Calu3 (cell line): ENCODE measurements around the gene ADAMTSL4. TPM values are rescaled to one million over a fixed set of nuclear protein-coding genes. Genes with fewer than 3 reads are reported as not detected.

Experiments used
- BruUV-seq: library from RNA; stranded (reverse); fragments of 400-500 nt; replicated peaks from 2 replicates; lab custom pipeline; 2021; lab: Mats Ljungman, UMichigan
- CTCF ChIA-PET: fragments of 300-600 bp; sonication (Branson Sonifier 250); formaldehyde crosslinking; loops from one replicate; lab custom pipeline; 2022; ENCODE audit warnings: antibody characterized with exemption; lab: Charles Lee
- DNase-seq: peaks from one replicate; pipeline ENCODE4 v3.0.0; 2022
- H3K27ac Mint-ChIP-seq: one replicate; pipeline ENCODE4 v1.8.0; 2022; ENCODE audit warnings: mixed read lengths; ENCODE audit not compliant: unreplicated experiment
- H3K27me3 Mint-ChIP-seq: one replicate; pipeline ENCODE4 v1.8.0; 2022; ENCODE audit warnings: mixed read lengths; ENCODE audit not compliant: unreplicated experiment
- H3K36me3 Mint-ChIP-seq: one replicate; pipeline ENCODE4 v1.8.0; 2022; ENCODE audit warnings: mild to moderate bottlenecking, moderate library complexity, mixed read lengths; ENCODE audit not compliant: insufficient read depth, unreplicated experiment
- H3K4me1 Mint-ChIP-seq: one replicate; pipeline ENCODE4 v1.8.0; 2022; ENCODE audit warnings: mild to moderate bottlenecking, low read depth, mixed read lengths; ENCODE audit not compliant: unreplicated experiment
- H3K4me3 Mint-ChIP-seq: one replicate; pipeline ENCODE4 v1.8.0; 2022; ENCODE audit warnings: mild to moderate bottlenecking, low read depth, moderate library complexity, mixed read lengths; ENCODE audit not compliant: unreplicated experiment
- H3K9me3 Mint-ChIP-seq: one replicate; pipeline ENCODE4 v1.8.0; 2022; ENCODE audit warnings: low read depth, mixed read lengths; ENCODE audit not compliant: unreplicated experiment
- intact Hi-C: fragments of 100-400 bp; cut with micrococcal nuclease; formaldehyde crosslinking; loops from one replicate; pipeline ENCODE4 v1.10.0; 2022; ENCODE audit not compliant: unreplicated experiment
- total RNA-seq: library from RNA; stranded (reverse); gene quantifications from 2 replicates; pipeline ENCODE4 v1.2.3, GENCODE V29; 2022
- TF ChIP-seq, protein P1 (sequence below): fragments of 200-600 bp; IDR thresholded peaks from one replicate; pipeline ENCODE4 v1.8.0; 2022; ENCODE audit warnings: antibody characterized with exemption; ENCODE audit not compliant: unreplicated experiment

Gene ADAMTSL4
- total RNA-seq, 1 experiment from 2014 or later = 1.9 TPM

DNA sequence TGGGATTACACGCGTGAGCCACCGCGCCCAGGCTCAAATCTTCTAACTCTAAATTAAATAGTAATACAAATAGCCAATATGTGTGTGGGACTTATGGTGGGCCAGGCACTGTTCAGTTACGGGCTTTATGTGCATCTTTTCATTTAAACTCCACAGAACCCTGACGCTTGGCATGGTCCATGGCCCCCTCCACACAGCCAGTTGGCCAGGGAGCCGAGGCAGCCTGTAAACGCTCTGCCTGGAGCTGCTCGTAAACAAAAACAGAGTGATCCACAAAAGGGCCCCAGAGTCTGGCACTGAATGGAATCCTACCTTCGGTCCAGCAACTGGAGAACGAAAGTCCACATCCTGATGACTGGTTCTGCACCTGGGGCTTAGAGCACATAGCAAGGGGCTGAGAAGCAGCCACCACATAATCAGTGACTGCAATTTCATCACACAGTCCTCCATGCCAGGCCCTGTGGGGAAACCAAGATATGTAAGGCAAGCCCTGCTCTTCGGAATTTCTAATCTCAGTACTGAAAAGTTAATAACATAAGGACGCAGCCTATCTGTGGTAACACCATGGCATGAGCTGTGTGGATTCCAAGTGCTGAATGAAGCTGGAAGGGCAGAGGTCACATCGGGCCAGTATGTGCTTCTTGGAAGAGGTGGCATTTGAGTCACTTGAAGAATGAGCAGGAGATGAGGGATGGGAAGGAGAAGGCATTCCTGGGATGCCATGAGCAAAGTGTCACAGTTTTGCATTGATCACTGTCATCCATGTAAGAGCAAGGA lies 13.5 kb upstream of the ADAMTSL4 start:
- no peaks in the 10 kb centered on the region for H3K27me3 Mint-ChIP-seq
- no peak overlapping the region for H3K27ac Mint-ChIP-seq
- H3K36me3 Mint-ChIP-seq = peaks cover 12% of the 10 kb centered on the region
- intact Hi-C loops = loop anchor here (10.0 kb wide), 1 partner anchor 281 kb away; the partner anchor contains the start of gene CA14
- TF ChIP-seq, protein P1, sequence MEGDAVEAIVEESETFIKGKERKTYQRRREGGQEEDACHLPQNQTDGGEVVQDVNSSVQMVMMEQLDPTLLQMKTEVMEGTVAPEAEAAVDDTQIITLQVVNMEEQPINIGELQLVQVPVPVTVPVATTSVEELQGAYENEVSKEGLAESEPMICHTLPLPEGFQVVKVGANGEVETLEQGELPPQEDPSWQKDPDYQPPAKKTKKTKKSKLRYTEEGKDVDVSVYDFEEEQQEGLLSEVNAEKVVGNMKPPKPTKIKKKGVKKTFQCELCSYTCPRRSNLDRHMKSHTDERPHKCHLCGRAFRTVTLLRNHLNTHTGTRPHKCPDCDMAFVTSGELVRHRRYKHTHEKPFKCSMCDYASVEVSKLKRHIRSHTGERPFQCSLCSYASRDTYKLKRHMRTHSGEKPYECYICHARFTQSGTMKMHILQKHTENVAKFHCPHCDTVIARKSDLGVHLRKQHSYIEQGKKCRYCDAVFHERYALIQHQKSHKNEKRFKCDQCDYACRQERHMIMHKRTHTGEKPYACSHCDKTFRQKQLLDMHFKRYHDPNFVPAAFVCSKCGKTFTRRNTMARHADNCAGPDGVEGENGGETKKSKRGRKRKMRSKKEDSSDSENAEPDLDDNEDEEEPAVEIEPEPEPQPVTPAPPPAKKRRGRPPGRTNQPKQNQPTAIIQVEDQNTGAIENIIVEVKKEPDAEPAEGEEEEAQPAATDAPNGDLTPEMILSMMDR = no peak
- no peaks in the 10 kb centered on the region for H3K9me3 Mint-ChIP-seq
- no peak for DNase-seq
- no peak overlapping the region for H3K4me3 Mint-ChIP-seq
- CTCF ChIA-PET = no interaction called here
- H3K4me1 Mint-ChIP-seq = peaks cover 50% of the 10 kb centered on the region
- BruUV-seq = no TSS peak

- BruUV-seq = no TSS peak
- H3K27ac Mint-ChIP-seq = no peak overlapping the region
- H3K36me3 Mint-ChIP-seq = peaks cover 8% of the 10 kb centered on the region
- no peak overlapping the region for H3K4me3 Mint-ChIP-seq
- no peaks in the 10 kb centered on the region for H3K9me3 Mint-ChIP-seq
- CTCF ChIA-PET = no interaction called here
- DNase-seq = no peak
- intact Hi-C loops = loop anchor here (10.0 kb wide), 1 partner anchor 282 kb away; the partner anchor contains the start of gene CA14
- peaks cover 37% of the 10 kb centered on the region for H3K4me1 Mint-ChIP-seq
- no peaks in the 10 kb centered on the region for H3K27me3 Mint-ChIP-seq
- TF ChIP-seq, protein P1 = no peak
Observed at GRCh38 chr1:150536836-150537731, 12.1 kb upstream of the ADAMTSL4 start.

DNA sequence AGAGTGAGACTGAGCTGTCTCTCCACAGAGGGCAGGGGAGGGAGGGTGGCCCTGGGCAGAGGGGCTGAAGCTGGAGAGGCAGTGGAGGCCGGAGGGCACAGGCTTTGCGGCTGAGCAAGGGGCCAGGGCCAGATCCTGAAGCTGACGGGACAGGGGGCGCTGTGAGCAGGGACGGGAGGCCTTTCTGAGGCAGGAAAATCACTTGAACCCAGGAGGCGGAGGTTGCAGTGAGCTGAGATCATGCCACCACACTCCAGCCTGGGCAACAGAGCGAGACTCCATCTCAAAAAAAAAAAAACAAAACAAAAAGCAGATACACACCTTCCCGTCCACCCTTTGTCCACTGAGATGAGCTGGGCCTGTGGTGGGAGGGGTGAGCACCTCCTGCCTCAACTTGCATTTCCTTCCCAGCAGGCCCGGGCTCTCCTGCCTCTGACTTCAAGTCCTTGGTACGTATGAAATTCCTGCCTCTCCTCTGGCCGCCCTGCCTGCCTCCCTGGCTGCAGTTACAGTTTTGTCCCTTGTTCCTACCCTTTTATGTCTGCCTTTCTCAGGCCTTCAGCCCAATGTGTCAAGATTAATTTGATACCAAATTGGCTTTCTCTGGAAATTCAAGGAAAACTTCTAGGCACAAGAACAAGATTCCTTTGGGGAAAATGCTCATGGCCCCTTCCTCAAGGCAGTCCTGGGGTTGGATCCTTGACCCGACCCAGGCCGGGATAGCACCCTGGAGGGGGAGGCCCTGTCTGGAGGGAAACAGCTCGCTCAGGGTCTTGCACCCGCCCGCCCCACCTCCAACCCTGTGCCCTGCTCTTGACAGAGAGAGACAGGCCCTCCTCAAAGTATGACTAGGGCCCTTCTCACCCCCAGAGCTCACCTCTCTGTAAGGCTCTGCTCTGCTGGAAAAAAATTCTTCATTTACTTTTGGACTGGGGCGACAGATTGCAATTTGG lies 11.2 kb upstream of the ADAMTSL4 start:
- Mint-ChIP-seq H3K27me3 (no peaks in the 10 kb centered on the region), H3K36me3 (no peaks in the 10 kb centered on the region), H3K4me3 (no peak overlapping the region), H3K9me3 (no peaks in the 10 kb centered on the region), H3K4me1 (peaks cover 27% of the 10 kb centered on the region), H3K27ac (no peak overlapping the region)
- DNase-seq = no peak
- BruUV-seq = no TSS peak
- intact Hi-C loops = loop anchor here (10.0 kb wide), 1 partner anchor 283 kb away; the partner anchor contains the start of gene CA14
- TF ChIP-seq, protein P1 = no peak
- CTCF ChIA-PET = interaction anchor here (0.6 kb wide), 1 partner anchor 424 kb away, joined by 3 read pairs; no protein-coding TSS in a partner anchor
